Measurements from ENCODE around the gene B3GAT2.

Gene B3GAT2

GRCh38 chr6:70831427-70831826, 125.4 kb downstream of the B3GAT2 start:
- no peak for DNase-seq (ENCODE audit: low read depth)
- TF ChIP-seq MYC (IDR thresholded peaks at IDR 0.05; ENCODE audit: low read depth, low read length): no peak
- no peak for TF ChIP-seq MAX (IDR thresholded peaks at IDR 0.05; ENCODE audit: low read depth, low read length)
- no peak for TF ChIP-seq POLR2A (IDR thresholded peaks at IDR 0.05; ENCODE audit: extremely low read depth, insufficient read length)
- no peak for TF ChIP-seq CTCF (IDR thresholded peaks at IDR 0.05; ENCODE audit: low read depth, low read length)
- H3K4me3 ChIP-seq (ENCODE audit: low read depth, low read length): no peak overlapping the region

- TF ChIP-seq POLR2A (IDR thresholded peaks at IDR 0.05; ENCODE audit: extremely low read depth, insufficient read length) (no peak), MAX (IDR thresholded peaks at IDR 0.05; ENCODE audit: low read depth, low read length) (no peak), CTCF (IDR thresholded peaks at IDR 0.05; ENCODE audit: low read depth, low read length) (no peak), MYC (IDR thresholded peaks at IDR 0.05; ENCODE audit: low read depth, low read length) (no peak)
- H3K4me3 ChIP-seq (ENCODE audit: low read depth, low read length): no peak overlapping the region
- DNase-seq (ENCODE audit: low read depth): no peak
Observed at GRCh38 chr6:70823651-70824050, 133.2 kb downstream of the B3GAT2 start.

GRCh38 chr6:70821751-70822150, 135.1 kb downstream of the B3GAT2 start:
- TF ChIP-seq CTCF (IDR thresholded peaks at IDR 0.05; ENCODE audit: low read depth, low read length): no peak
- H3K4me3 ChIP-seq (ENCODE audit: low read depth, low read length): no peak overlapping the region
- DNase-seq (ENCODE audit: low read depth): no peak

GRCh38 chr6:70820778-70821177, 136.1 kb downstream of the B3GAT2 start:
- no peak for DNase-seq (ENCODE audit: low read depth)
- TF ChIP-seq MAX (IDR thresholded peaks at IDR 0.05; ENCODE audit: low read depth, low read length): no peak
- no peak overlapping the region for H3K4me3 ChIP-seq (ENCODE audit: low read depth, low read length)

GRCh38 chr6:70819646-70820045, 137.2 kb downstream of the B3GAT2 start:
- no peak for DNase-seq (ENCODE audit: low read depth)
- no peak overlapping the region for H3K4me3 ChIP-seq (ENCODE audit: low read depth, low read length)
- TF ChIP-seq MAX (IDR thresholded peaks at IDR 0.05; ENCODE audit: low read depth, low read length): no peak
- no peak for TF ChIP-seq MYC (IDR thresholded peaks at IDR 0.05; ENCODE audit: low read depth, low read length)
- no peak for TF ChIP-seq POLR2A (IDR thresholded peaks at IDR 0.05; ENCODE audit: extremely low read depth, insufficient read length)
- TF ChIP-seq CTCF (IDR thresholded peaks at IDR 0.05; ENCODE audit: low read depth, low read length): no peak

GRCh38 chr6:70813885-70814284, 143.0 kb downstream of the B3GAT2 start:
- H3K4me3 ChIP-seq (ENCODE audit: low read depth, low read length): no peak overlapping the region
- no peak for TF ChIP-seq MYC (IDR thresholded peaks at IDR 0.05; ENCODE audit: low read depth, low read length)
- TF ChIP-seq MAX (IDR thresholded peaks at IDR 0.05; ENCODE audit: low read depth, low read length): no peak
- TF ChIP-seq CTCF (IDR thresholded peaks at IDR 0.05; ENCODE audit: low read depth, low read length): no peak
- DNase-seq (ENCODE audit: low read depth): no peak
